Neural cell (in vitro differentiated cells): ENCODE data around the gene CELF5.
"Not testable (repeated sequence)": the region's sequence is repeated elsewhere in the genome, so short reads cannot be mapped to it uniquely, and the experiment has no call there.

Source experiments
- CTCF ChIP-seq: fragments of 450-650 bp; IDR thresholded peaks from 2 replicates; pipeline ENCODE4 v1.5.1; 2014; ENCODE audit warnings: antibody characterized with exemption, mild to moderate bottlenecking, moderate library complexity; ENCODE audit not compliant: poor library complexity, severe bottlenecking
- EP300 ChIP-seq: fragments of 450-650 bp; conservative IDR thresholded peaks from 2 replicates; pipeline ENCODE4 v1.6.1; 2014; ENCODE audit warnings: antibody characterized with exemption, mild to moderate bottlenecking, moderate library complexity; ENCODE audit not compliant: poor library complexity, severe bottlenecking
- EZH2 ChIP-seq: fragments of 200-600, 300-800 bp; shearing (Covaris generic), sonication (generic); IDR thresholded peaks from 2 replicates; pipeline ENCODE4 v1.6.1; 2014; ENCODE audit warnings: antibody characterized with exemption, low read length, borderline replicate concordance, mild to moderate bottlenecking; ENCODE audit not compliant: insufficient read depth, poor library complexity, severe bottlenecking
- MXI1 ChIP-seq: fragments of 450-650 bp; conservative IDR thresholded peaks from 2 replicates; pipeline ENCODE4 v1.6.1; 2014; ENCODE audit warnings: antibody characterized with exemption, mild to moderate bottlenecking; ENCODE audit not compliant: poor library complexity, severe bottlenecking
- POLR2AphosphoS5 ChIP-seq: IDR thresholded peaks from 2 replicates; pipeline ENCODE4 v1.6.1; 2012
- RAD21 ChIP-seq: fragments of 450-650 bp; conservative IDR thresholded peaks from 2 replicates; pipeline ENCODE4 v1.6.1; 2014; ENCODE audit warnings: antibody characterized with exemption, mild to moderate bottlenecking, moderate library complexity
- SMC3 ChIP-seq: fragments of 450-650 bp; conservative IDR thresholded peaks from 2 replicates; pipeline ENCODE4 v1.6.1; 2014; ENCODE audit warnings: antibody characterized with exemption, mild to moderate bottlenecking, moderate library complexity; ENCODE audit not compliant: poor library complexity
- TAF1 ChIP-seq: IDR thresholded peaks from 2 replicates; pipeline ENCODE4 v1.6.1; 2012; ENCODE audit warnings: low read depth
- TF ChIP-seq, protein P1 (sequence below): IDR thresholded peaks from 2 replicates; pipeline ENCODE4 v1.6.1; 2012; ENCODE audit warnings: borderline replicate concordance

GRCh38 chr19:3235604-3236003 lies 11.1 kb downstream of the CELF5 start:
- not testable (repeated sequence) for TF ChIP-seq CTCF, EP300, TAF1, POLR2AphosphoS5, MXI1, SMC3, EZH2, RAD21
- TF ChIP-seq, protein P1, sequence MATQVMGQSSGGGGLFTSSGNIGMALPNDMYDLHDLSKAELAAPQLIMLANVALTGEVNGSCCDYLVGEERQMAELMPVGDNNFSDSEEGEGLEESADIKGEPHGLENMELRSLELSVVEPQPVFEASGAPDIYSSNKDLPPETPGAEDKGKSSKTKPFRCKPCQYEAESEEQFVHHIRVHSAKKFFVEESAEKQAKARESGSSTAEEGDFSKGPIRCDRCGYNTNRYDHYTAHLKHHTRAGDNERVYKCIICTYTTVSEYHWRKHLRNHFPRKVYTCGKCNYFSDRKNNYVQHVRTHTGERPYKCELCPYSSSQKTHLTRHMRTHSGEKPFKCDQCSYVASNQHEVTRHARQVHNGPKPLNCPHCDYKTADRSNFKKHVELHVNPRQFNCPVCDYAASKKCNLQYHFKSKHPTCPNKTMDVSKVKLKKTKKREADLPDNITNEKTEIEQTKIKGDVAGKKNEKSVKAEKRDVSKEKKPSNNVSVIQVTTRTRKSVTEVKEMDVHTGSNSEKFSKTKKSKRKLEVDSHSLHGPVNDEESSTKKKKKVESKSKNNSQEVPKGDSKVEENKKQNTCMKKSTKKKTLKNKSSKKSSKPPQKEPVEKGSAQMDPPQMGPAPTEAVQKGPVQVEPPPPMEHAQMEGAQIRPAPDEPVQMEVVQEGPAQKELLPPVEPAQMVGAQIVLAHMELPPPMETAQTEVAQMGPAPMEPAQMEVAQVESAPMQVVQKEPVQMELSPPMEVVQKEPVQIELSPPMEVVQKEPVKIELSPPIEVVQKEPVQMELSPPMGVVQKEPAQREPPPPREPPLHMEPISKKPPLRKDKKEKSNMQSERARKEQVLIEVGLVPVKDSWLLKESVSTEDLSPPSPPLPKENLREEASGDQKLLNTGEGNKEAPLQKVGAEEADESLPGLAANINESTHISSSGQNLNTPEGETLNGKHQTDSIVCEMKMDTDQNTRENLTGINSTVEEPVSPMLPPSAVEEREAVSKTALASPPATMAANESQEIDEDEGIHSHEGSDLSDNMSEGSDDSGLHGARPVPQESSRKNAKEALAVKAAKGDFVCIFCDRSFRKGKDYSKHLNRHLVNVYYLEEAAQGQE: not testable (repeated sequence)
